Activated gamma-delta T cell (primary cell): ENCODE data around the gene PBX1.

Source experiments
- DNase-seq: peaks from one replicate; lab custom pipeline; 2025; lab: John Stamatoyannopoulos, UW

PBX1 gene

GRCh38 chr1:164617377-164618201, 58.6 kb downstream of the PBX1 start:
- DNase-seq, result no peak

GRCh38 chr1:164618202-164618564, 59.2 kb downstream of the PBX1 start:
- DNase-seq, result no peak

DNA sequence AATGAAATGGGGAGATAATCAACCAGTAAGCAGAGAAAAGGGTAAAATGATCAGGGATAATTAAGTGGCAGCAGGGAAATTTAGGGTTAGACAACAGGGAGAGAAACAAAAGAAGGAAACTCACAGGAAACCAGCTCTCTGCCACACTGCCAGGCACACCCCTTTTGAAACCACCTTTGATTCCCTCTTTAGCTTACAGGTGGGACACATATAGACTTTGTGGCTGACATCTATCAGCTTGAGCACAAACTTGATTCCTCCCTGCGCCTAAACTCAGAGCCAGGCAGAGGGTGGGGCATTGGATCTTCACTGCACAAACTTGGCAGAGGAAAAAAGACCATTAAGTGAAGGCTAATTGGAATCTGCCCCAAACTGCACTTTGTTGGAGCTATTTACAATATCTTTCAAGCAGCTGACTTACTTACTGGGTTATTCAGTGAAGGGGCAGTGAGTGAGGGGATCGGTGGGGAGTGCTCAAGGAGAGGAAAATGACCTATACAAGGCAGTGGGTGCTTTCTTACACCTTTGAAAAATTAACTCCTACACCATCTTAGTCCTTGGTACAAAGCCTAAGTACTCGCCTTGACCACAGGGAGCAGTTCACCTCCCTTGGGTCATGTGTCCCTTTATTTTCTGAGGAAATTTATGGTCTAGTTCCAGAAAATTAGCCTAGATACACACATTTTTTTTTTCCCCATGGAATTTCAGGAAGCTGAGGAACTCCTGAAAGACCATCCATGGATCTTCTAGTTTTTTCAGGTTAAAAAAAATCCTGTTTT, 60.2 kb downstream of the PBX1 start:
- no peak for DNase-seq

DNA sequence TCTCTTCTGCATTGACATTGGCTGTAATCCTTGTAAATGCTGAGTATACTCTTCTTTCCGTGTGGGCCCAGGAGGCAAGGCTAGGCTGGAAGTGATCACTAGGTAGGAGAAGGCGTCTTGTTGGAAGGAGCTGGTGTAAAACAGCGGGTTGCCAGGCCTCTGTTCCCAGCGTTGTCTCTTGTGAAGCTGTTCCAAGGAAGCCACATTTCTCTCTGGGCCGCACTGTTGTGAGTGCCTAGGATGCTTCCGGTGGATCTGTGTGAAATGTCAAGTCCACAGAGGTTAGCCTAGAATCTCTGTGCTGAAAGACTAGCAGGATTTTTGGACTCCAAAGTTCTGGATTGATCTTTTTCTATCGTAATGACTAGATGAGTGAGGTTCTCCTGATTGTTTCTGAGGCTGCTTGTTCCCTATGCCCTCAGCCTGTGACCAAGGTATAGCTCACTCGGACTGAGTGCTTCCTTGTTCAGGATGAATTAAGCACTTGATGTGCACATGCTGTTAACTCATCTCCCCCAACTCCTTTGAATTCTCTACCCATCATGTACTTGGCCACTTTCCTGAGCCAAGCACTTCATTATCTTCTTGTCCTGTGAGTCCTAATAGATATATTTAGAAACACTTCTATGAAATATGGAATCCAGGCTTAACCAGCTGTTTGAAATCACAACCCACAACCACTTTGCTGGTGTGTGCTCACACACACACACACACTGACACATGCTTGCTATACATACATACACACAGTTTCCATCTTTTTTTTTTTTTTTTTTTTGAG, 63.3 kb downstream of the PBX1 start:
- no peak for DNase-seq

- DNase-seq, result no peak
Observed at GRCh38 chr1:164623805-164624204, 64.8 kb downstream of the PBX1 start.

DNA sequence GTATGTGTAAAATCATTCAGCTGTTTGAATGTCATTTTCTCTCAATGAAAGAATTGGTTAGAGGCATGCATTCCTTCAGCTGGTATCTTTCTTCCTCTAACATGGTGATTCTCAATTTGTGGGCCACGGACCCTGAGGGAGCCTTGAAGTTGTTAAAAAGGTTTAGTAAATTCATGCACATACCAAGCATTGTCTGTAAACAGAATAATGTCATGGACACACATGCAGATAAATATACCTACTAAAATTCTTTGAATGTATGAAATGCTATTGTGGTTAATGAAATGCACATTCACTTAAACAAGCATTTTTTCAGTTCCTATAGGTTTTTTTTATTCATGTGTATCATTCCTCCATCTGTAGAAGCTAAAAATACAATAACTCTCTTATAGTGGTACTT, 65.4 kb downstream of the PBX1 start:
- no peak for DNase-seq

DNA sequence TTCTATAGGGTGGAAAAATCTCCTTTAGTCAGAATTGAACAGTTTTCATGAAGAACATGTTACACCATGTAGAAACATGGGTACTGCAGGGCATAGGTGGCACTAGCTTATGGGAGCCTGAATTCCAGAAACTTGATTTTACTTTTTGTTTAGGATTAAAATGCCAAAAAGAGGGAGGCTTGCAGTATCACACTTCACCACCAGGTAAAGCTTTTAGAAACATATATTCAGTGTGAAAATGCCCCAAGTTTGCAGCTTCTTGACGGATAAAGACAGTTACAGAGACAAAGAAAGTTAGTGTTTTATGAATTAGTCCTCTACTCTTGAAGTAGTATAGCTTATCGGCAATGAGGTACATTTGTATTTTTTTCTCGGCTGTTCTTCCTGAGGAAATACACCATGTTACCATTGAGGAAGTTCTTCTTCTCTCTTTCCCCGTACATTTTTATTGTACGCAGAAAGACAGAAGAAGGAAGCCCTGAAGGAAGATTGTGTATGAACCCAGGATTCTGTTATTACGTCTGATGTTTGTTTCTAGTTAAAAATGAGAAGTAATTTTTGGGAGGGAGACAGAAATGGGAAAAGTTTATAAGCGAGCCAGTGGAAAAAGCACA, 66.1 kb downstream of the PBX1 start:
- DNase-seq, result no peak

GRCh38 chr1:164628772-164629171, 69.8 kb downstream of the PBX1 start:
- DNase-seq, result no peak

GRCh38 chr1:164629971-164630370, 71.0 kb downstream of the PBX1 start:
- DNase-seq, result no peak

GRCh38 chr1:164630626-164631396, 71.8 kb downstream of the PBX1 start:
- no peak for DNase-seq

- no peak for DNase-seq
Observed at GRCh38 chr1:164631751-164632150, 72.8 kb downstream of the PBX1 start.

DNA sequence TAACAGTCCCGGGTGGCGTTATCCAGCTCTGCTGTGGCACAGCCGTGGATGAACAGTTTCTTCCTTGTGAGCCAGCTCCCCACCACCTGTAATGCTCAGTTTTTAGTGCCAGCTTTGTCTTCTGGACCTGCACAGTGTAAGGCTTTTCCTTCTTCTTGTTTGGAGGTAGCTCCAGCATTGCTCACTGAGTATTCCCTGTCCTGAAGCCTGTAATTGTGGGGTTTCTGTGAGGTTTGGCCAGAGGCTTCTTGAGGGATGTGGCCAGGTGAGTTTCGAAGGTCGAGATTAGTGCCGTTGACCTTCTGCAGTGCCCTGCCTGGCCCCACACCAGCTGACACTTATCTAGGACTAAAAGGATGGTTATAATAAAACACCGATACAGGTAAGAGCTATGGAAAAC, 75.0 kb downstream of the PBX1 start:
- DNase-seq, result no peak

GRCh38 chr1:164635059-164635802, 76.2 kb downstream of the PBX1 start:
- no peak for DNase-seq

GRCh38 chr1:164635803-164636731, 77.1 kb downstream of the PBX1 start:
- DNase-seq, result no peak

GRCh38 chr1:164636757-164637156, 77.8 kb downstream of the PBX1 start:
- no peak for DNase-seq

DNA sequence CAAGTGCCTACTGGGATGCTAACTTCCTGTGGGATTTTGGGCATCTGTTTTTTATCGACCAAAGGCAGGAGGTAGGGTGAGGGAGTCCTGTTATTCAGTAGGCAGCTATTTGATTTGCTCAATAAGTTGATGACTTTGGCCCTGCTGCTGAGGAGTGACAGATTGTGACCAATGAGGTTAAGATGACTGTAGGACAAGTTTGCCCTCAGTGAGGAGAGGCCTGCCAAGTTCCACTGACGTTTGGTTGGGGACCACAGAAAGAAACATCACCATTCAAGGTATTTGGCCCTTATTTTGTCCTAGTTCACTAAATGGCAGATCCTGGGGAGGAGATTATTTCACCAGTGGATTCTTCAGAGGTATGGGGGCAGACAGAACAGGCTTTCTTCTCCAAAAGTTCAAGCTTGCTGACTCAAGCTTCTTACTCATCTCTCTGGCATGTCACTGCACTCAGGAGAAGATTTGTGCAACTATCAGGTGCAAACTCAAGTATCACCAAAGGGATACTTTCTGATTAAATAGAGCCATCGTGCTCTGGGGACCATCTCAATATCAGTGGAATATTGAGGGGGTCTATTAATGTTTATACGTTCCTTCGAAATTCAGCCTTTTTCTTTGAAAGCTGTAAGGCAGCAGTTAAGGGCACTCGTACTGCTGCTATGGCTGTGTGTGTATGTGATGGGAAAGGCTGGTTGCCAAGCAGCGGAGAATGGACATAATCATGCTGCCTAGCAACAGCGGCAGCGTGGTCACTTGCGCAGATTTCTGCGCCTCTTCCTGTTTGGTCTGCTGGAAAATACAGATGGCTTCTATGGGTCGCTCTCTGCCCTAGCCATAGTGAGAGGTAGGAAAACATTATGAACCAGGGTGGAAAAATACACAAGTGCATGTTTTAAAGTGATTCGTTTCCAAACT, 78.7 kb downstream of the PBX1 start:
- DNase-seq, result no peak

DNA sequence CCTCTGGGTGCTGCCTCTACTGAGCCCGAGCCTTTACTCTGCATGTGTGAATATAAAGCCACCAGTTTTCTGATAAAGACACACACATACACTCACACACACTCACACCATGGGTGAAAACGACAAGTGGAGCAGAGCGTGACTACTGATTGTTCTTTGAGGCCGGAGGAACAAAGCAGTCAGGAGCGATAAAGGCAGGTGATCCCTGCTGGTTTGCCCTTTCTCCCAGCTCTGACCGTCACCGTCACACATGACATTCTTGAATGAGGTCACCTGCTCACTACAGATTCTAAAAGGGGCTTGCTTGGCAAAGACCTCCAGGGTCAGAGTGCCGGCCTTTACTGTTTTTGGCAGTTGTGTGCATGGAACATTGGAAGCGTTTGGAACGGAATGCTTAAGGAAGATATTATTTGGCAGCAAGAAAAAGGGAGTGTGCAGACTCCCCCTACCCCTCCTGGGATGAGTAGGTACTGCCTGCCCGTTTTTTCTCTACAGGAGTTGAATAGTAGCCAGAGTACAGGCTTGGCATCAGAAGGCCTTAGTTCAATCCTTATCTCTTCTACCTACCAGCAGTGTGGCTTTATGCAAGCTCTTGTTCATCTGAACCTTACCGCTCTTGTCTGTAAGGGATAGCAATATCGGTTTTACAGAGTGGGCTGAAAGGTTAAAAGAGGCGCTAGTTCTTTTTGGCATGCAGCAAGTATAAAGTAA, 79.7 kb downstream of the PBX1 start:
- no peak for DNase-seq
